Measurements from ENCODE around the gene PRKACB.
"Not testable (repeated sequence)": the region's sequence is repeated elsewhere in the genome, so short reads cannot be mapped to it uniquely, and the experiment has no call there.

Gene PRKACB

GRCh38 chr1:84280912-84281311 lies 136.8 kb downstream of the PRKACB start:
- no peak for DNase-seq (ENCODE audit: low spot score)
- no peak for TF ChIP-seq CTCF (IDR thresholded peaks at IDR 0.05; ENCODE audit: extremely low read depth, missing control alignments)

DNA sequence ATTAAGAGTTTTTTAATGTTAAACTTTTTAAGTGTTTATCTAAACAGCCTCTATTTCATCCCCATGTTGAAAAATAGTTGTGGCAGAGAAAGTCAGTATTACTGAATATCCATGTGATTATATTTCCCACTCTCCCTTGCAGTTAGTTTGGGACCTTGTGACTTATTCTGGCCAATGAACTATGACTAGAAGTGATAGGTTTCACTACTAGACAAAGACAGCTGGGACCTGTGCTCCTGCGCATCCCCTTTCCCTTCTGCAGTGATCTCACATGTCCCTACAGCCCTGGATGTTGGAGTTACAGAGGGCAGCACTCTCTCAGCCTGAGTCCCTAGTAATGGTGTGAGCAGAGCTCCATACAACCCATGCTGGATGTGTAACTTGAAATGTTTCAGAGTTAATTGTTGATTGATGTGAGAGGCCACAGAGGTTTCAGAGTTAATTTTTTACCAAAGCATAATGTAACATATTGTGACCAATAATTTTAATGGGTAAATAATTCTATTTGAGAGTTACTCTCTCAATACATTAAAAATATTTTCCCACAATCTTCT lies 138.8 kb downstream of the PRKACB start:
- no peak for TF ChIP-seq CTCF (IDR thresholded peaks at IDR 0.05; ENCODE audit: extremely low read depth, missing control alignments)

DNA sequence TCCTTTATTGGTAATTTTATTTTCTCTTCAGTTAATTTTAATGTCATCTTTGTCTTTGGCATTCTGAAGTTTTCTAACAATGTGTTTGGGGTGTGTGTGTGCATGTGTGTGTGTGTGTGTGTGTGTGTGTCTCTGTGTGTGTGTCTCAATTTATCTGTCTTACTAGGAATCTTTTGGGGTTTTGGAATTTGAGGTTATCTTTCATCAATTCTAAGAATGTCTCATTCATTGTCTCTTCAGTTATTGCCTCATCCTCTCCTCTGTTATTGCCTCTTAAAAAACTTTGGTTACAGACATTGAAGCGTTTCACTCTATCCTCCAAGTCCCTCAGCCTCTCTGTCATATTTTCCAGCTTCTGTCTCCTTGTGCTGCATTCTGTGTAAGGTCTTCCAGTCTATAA lies 139.3 kb downstream of the PRKACB start:
- TF ChIP-seq CTCF (IDR thresholded peaks at IDR 0.05; ENCODE audit: extremely low read depth, missing control alignments) = no peak
- no peak for DNase-seq (ENCODE audit: low spot score)

More for the DNA sequence above, 138.8 kb downstream of the PRKACB start:
- no peak for DNase-seq (ENCODE audit: low spot score)

GRCh38 chr1:84286071-84286470 lies 142.0 kb downstream of the PRKACB start:
- DNase-seq (ENCODE audit: low spot score) = no peak
- TF ChIP-seq CTCF (IDR thresholded peaks at IDR 0.05; ENCODE audit: extremely low read depth, missing control alignments) = no peak

DNA sequence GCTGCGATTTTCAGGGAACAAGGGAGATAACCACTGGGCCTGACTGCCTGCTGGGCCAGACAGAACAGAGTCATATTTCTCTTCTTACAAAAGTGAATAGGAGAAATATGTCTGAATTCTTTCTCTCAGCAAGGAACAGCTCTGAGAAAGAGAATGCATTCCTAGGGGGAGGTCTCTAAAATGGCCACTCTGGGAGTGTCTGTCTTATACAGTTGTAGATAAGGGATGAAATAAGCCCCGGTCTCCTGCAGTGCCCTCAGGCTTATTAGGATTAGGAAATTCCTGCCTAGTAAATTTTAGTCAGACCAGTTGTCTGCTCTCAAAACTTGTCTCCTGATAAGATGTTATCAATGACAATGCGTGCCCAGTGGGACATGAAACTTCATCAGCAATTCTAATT lies 143.3 kb downstream of the PRKACB start:
- not testable (repeated sequence) for DNase-seq (ENCODE audit: low spot score)
